Loucy (cell line): Measurements from ENCODE around the gene SLC22A23.
A peak's percentile ranks its signal among the peaks of the same experiment; 100 is the strongest.

Experiments
- H2AFZ ChIP-seq: fragments of 200-600 bp; sonication (generic); 2 replicates; pipeline ENCODE4 v1.6.0; 2016; ENCODE audit warnings: antibody characterized with exemption, mild to moderate bottlenecking, low read length, moderate library complexity
- H3F3A ChIP-seq: fragments of 200-600 bp; 2 replicates; pipeline ENCODE4 v1.6.0; 2016; ENCODE audit warnings: antibody characterized with exemption, low read depth, mild to moderate bottlenecking
- H3K27me3 ChIP-seq: fragments of 200-600 bp; sonication (generic); 2 replicates; pipeline ENCODE4 v1.6.1; 2014; ENCODE audit warnings: low read length, mild to moderate bottlenecking; ENCODE audit not compliant: insufficient read depth, poor library complexity, severe bottlenecking
- H3K36me3 ChIP-seq: fragments of 200-600 bp; sonication (generic); 2 replicates; pipeline ENCODE4 v1.6.1; 2016; ENCODE audit warnings: low read length; ENCODE audit not compliant: insufficient read depth
- H3K4me1 ChIP-seq: fragments of 200-600 bp; sonication (generic); 2 replicates; pipeline ENCODE4 v1.5.1; 2014; ENCODE audit warnings: low read length, mild to moderate bottlenecking; ENCODE audit not compliant: insufficient read depth, poor library complexity, severe bottlenecking
- H3K4me2 ChIP-seq: fragments of 200-600 bp; sonication (generic); 2 replicates; pipeline ENCODE4 v1.6.0; 2014; ENCODE audit warnings: antibody characterized with exemption, low read length, low read depth, mild to moderate bottlenecking; ENCODE audit not compliant: poor library complexity, severe bottlenecking
- H3K4me3 ChIP-seq: fragments of 200-600 bp; sonication (generic); 2 replicates; pipeline ENCODE4 v1.5.1; 2014; ENCODE audit warnings: low read length, mild to moderate bottlenecking, mixed read lengths; ENCODE audit not compliant: poor library complexity, severe bottlenecking
- H3K79me2 ChIP-seq: fragments of 200-600 bp; sonication (generic); 2 replicates; pipeline ENCODE4 v1.6.1; 2014; ENCODE audit warnings: low read length; ENCODE audit not compliant: insufficient read depth
- H3K9ac ChIP-seq: fragments of 200-600 bp; sonication (generic); 2 replicates; pipeline ENCODE4 v1.6.0; 2014; ENCODE audit warnings: mild to moderate bottlenecking, low read depth, low read length, moderate library complexity; ENCODE audit not compliant: poor library complexity, severe bottlenecking
- H3K9me2 ChIP-seq: fragments of 200-600 bp; sonication (generic); replicated peaks from 2 replicates; pipeline ENCODE4 v1.6.1; 2016; ENCODE audit warnings: low read depth, low read length, mixed read lengths
- H3K9me3 ChIP-seq: fragments of 200-600 bp; sonication (generic); 2 replicates; pipeline ENCODE4 v1.6.1; 2014; ENCODE audit warnings: mild to moderate bottlenecking, antibody characterized with exemption, low read length, low read depth; ENCODE audit not compliant: insufficient read depth
- H4K20me1 ChIP-seq: fragments of 200-600 bp; sonication (generic); 2 replicates; pipeline ENCODE4 v1.6.0; 2014; ENCODE audit warnings: antibody characterized with exemption, low read length, mild to moderate bottlenecking; ENCODE audit not compliant: insufficient read depth, poor library complexity, severe bottlenecking
- CTCF ChIP-seq: fragments of 200-600 bp; sonication (generic); conservative IDR thresholded peaks from 2 replicates; pipeline ENCODE4 v1.5.1; 2014; ENCODE audit warnings: mild to moderate bottlenecking, antibody characterized with exemption, low read length
- EZH2phosphoT487 ChIP-seq: fragments of 200-600 bp; IDR thresholded peaks from 2 replicates; pipeline ENCODE4 v1.6.1; 2018; ENCODE audit warnings: antibody characterized with exemption, mild to moderate bottlenecking, moderate library complexity, borderline replicate concordance

The SLC22A23 gene

GRCh38 chr6:3348821-3349220, 108.0 kb downstream of the SLC22A23 start:
- no peaks in the 10 kb centered on the region for H4K20me1 ChIP-seq
- TF ChIP-seq CTCF, result no peak
- no peak for TF ChIP-seq EZH2phosphoT487
- H3K4me1 ChIP-seq, result peaks cover 52% of the 10 kb centered on the region
- no peak overlapping the region for H3K4me3 ChIP-seq
- H3K4me2 ChIP-seq, result peak overlapping the region; percentile 1
- no peaks in the 10 kb centered on the region for H3K36me3 ChIP-seq
- no peaks in the 10 kb centered on the region for H3F3A ChIP-seq
- H2AFZ ChIP-seq, result no peak overlapping the region
- no peaks in the 10 kb centered on the region for H3K79me2 ChIP-seq
- H3K9ac ChIP-seq, result no peak overlapping the region
- H3K27me3 ChIP-seq, result no peaks in the 10 kb centered on the region
- H3K9me3 ChIP-seq, result no peaks in the 10 kb centered on the region
- no peaks in the 10 kb centered on the region for H3K9me2 ChIP-seq

GRCh38 chr6:3347826-3348225, 109.0 kb downstream of the SLC22A23 start:
- no peaks in the 10 kb centered on the region for H3F3A ChIP-seq
- H3K79me2 ChIP-seq, result no peaks in the 10 kb centered on the region
- H3K36me3 ChIP-seq, result no peaks in the 10 kb centered on the region
- H3K4me1 ChIP-seq, result peaks cover 43% of the 10 kb centered on the region
- no peaks in the 10 kb centered on the region for H3K27me3 ChIP-seq
- no peak overlapping the region for H3K9ac ChIP-seq
- no peak overlapping the region for H2AFZ ChIP-seq
- no peaks in the 10 kb centered on the region for H3K9me3 ChIP-seq
- no peak overlapping the region for H3K4me3 ChIP-seq
- no peaks in the 10 kb centered on the region for H4K20me1 ChIP-seq
- no peaks in the 10 kb centered on the region for H3K9me2 ChIP-seq
- TF ChIP-seq CTCF, result no peak
- TF ChIP-seq EZH2phosphoT487, result no peak
- H3K4me2 ChIP-seq, result no peak overlapping the region

- H3K4me3 ChIP-seq, result no peak overlapping the region
- no peaks in the 10 kb centered on the region for H3F3A ChIP-seq
- no peaks in the 10 kb centered on the region for H3K36me3 ChIP-seq
- no peaks in the 10 kb centered on the region for H3K9me3 ChIP-seq
- H3K9me2 ChIP-seq, result no peaks in the 10 kb centered on the region
- no peak for TF ChIP-seq CTCF
- no peak for TF ChIP-seq EZH2phosphoT487
- H4K20me1 ChIP-seq, result no peaks in the 10 kb centered on the region
- H3K4me2 ChIP-seq, result no peak overlapping the region
- no peak overlapping the region for H3K9ac ChIP-seq
- peaks cover 38% of the 10 kb centered on the region for H3K4me1 ChIP-seq
- no peak overlapping the region for H2AFZ ChIP-seq
- no peaks in the 10 kb centered on the region for H3K79me2 ChIP-seq
- H3K27me3 ChIP-seq, result no peaks in the 10 kb centered on the region
Measured at GRCh38 chr6:3347247-3347646, 109.6 kb downstream of the SLC22A23 start.
